Measurements from ENCODE around the gene ATXN1.
A peak's percentile ranks its signal among the peaks of the same experiment; 100 is the strongest.

ATXN1 gene

DNA sequence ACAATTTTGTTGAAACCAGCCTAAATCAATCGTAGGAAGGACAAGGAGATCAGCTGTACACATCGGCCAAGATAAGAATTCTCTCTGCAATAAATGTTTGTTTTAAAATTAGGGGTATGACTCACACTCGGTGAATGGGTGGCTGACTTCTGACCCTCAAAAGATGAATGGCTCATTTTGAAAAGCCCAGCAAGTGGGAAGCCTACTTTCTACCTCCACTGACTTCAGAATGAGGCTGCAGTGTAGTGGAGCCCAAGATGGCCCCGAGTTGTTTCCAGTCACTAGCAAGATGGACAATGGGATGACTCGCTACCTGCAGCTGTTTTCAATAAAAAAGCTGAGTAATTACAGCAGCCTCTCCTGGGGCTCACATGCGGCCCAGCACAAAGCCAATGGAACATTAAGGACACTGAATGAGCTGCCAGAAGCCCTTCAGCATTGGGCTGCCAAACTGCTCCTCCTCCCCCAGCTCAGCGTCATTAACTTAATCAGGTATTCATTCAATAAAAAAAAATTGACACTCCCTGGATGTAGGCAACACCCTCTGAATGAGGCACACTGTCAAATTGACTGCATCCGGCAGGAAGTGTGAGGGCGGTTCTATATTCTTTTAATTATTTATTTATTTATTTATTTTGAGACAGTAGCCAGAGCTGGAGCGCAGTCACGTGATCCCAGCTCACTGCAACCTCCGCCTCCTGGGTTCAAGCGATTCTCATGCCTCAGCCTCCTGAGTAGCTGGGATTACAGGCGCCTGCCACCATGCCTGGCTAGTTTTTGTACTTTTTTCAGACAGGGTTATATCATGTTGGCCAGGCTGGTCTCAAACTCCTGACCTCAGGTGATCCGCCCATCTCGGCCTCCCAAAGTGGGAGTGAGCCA, 415.6 kb downstream of the ATXN1 start:
- no peak for DNase-seq

DNA sequence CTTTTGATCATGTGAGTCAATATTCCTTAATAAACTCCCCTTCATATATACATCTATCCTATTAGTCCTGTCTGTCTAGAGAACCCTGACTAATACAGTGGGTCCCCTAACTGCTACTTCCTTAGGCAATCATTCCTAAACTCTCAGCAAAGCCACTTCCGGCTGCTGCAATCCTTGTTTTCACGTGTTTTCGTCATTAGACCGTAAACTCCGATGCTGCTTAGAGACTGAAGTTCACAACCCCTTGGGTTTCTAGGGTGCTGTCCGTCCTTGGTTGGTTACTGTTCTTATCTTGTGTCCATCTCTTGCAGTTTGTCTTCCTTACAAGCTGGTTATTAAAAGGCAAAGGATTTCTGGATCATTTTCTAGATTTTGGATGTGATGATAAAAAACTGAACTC, 416.5 kb downstream of the ATXN1 start:
- no peak for DNase-seq

DNA sequence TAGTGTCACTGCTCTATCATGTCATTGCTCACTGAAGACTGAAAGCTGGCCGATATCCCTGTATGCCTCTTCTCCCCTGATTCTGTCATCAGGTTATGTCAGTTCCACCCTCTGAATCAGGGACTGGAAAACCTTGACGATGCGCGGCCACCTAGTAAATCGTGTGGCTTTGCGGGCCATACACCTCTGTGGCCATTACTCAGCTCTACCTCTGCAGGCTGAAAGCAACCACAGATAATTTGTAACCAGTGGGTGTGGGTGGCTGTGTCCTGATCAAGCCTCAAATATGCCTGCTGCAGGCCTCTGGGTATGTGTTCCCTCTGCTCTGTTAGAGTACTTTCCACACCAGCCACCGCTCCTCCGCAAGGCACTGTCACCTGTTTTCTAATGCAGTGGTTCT, 417.7 kb downstream of the ATXN1 start:
- no peak for DNase-seq

DNA sequence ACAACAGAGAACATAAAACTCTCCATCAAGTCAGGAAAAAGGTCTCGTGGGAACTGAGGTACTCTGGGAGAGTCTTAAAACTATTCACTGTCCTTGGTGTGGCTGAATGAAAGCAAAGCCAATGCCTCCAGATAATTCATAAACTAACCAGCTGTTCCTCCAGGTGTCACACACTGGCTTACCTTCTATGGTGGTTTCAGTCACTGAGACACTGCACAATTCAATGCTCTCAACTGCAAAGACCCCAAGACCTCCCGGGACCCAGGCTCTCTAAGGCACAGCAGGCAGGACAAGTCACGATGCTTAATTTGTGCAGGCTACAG, 422.0 kb downstream of the ATXN1 start:
- DNase-seq: no peak

DNA sequence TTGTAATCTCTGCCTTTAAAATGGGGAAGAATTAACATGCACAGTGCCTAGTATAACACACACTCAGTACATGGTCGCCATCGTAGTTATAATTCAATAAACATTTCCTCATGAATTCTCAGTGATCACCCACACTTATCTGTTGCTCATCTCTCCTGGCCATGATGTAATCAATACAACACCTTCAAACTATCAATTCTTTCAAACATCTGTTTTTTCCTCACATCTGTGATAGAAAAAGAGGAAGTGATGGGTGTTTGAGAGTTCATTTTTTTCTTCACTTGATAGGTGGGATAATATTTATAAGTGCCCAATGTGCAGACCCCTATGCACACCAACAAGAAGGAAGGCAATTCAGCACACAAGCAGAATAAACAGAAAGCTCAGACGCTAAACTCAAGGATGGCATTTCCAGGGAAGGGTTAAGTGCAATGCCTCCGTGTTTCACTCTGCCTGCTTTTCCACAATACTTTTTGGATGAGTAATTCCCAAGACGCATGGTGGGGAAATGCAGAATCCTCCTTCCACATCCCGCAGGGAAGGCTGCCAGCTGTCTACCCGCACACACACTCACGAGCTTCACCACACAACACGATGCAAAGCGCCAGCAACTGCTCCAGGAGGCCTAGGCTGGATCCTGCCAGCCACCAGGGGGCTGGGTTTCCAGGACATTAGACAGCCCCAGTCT, 422.5 kb downstream of the ATXN1 start:
- no peak for DNase-seq

DNA sequence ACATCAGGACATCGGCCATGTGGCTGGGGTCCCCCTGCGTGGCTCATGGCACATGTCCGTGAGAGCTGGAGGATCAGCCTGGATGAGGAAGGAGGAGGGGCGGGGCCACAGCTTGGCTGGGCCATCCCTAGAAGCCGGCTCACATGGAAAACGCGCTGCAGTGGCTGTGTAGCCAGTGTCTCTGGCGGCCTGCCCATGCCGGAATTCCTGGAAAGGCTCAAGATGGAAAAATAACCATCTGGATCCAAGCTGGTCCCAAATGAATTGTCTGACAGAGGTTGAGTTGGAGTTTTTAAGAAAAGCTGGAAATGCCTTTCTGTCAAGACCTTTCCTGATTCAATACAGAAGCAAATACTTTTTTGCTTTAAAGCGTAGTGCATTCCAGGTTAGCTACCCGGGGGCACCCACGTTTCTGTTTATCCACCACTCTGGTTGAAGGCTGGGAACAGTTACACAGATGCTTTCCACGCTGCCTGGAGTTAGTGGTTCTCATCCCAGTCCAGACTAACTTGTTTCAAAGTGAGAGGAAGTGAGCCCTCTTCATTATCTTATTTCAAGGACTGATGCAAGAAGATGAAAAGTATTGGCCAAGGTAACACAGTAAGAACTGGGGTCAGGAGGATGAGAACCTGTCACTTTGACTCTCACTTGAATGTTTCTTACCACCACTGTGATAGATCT, 423.8 kb downstream of the ATXN1 start:
- no peak for DNase-seq

DNA sequence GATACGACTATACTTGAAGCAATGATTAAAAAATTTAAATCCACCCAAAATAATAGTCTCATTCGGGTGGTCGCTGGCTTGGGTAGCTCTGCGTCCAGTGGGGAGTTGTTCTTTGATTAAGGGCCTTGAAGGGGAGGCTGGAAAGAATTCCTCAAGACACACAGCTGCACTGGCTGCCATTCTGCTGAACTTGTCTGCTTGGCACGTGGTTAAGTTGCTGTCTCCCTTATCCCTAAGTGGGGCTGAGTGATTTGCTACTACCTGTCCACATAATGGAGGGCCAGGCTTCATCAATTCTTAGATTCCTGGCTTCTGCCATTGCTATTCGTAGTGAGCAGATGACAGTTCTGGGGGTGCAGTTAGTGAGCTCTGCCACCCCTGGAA, 424.4 kb downstream of the ATXN1 start:
- DNase-seq: no peak

DNA sequence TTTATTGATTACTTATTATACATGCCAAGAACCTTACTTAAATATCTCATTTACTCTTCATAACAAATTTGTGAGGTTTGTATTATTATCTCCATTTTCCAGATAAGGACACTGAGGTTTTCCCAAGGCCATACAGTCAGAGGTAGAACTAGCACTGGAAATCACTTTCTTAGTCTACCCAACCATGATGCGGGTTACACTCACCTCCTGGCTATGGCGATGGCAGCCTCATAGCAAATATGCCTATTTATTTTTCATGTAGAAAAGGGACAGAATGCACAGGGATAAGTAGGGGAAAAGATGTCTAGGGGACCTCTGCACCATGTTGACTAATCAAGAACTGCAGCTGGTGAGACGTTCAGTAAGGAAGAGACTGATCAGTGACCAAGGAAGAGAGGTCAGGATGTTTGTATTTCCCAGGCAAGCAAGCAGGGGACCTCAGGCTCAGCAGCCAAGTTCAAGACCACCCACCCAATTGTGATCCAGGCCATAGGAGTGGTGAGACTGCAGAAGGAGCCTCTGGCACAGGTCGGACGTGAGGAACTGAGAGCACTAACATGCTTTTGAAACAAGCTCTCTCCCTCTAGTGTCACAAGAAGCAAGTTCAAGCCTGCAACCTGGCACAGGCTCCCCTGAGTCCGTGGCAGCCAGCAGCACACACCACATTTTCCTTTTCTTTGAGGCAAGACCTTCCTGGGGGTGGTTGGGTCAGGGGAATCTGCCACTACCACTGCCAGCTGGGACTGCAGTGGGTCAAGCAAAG, 425.0 kb downstream of the ATXN1 start:
- no peak for DNase-seq

DNA sequence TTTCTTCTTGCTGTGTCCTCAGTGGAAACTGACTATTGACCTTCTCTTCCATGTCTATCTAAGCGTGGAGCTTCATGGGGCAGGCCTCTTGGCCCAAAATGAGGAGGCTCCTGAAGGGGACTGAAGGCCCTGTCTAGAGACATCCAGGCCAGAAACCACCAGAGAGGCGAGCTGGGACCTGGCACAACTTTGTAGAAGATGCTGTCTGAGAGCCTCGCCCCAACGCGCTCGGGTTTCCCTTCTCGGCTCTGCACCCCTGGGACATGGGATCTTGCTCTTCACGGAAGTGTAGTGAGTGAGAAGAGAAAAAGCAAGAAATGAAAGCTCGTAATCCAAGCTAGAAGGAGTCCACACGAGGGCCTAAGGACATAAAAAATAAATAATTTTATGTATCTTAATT, 426.1 kb downstream of the ATXN1 start:
- no peak for DNase-seq

DNA sequence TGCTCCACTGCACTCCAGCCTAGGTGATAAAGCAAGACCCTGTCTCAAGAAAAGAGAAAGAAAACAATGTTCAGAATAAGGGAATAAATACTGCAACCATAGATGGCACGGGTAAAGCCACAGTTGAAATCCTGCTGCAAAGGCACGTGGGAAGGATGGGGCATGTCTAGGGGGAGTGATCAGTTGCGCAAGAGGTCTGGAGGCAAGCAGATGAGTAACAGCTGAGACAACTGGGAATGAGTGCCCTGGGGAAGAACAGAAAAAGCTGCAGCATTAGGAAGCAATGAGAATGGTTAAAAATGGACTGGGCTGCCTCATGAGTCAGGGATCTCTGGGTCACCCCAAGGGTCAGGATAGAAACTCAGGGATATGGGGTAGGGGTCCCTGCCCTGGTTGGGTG, 426.6 kb downstream of the ATXN1 start:
- no peak for DNase-seq

DNA sequence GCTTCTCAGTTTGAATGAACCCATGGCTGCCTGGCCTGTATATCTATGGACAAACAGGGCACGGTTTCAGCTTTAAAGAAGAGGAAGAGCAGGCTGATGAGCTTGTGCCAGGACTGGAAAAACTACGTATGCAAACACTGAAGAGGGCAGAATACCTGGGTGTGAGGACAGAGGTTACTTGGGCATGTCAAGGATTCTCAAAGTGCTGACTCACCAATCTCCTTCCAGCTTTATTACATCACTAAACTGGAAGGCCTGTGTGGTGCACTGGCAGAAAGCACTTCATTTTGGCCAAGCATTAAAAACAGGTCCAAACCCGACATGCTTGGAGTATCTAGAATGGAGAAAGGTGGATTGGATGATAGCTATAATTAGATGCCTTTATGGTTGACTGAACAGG, 427.7 kb downstream of the ATXN1 start:
- DNase-seq: no peak

DNA sequence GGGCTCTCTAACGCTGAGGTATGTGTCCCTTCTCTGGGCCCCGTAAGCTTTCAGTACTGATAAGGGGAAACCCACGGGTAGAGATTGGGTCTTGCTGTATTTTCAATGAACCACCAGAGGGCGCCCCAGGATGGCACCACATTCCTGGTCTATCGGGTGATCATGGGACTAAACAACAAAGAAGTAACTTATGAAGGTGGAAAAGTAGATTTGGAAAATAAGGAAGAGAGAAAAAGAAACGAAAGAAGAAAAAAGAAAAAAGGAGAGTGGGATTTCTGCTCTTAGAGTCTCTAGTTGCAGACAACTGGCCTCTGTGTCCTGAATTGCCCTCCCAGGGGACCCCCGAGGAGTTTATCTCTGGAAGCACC, 429.1 kb downstream of the ATXN1 start:
- DNase-seq: peak; percentile 83

DNA sequence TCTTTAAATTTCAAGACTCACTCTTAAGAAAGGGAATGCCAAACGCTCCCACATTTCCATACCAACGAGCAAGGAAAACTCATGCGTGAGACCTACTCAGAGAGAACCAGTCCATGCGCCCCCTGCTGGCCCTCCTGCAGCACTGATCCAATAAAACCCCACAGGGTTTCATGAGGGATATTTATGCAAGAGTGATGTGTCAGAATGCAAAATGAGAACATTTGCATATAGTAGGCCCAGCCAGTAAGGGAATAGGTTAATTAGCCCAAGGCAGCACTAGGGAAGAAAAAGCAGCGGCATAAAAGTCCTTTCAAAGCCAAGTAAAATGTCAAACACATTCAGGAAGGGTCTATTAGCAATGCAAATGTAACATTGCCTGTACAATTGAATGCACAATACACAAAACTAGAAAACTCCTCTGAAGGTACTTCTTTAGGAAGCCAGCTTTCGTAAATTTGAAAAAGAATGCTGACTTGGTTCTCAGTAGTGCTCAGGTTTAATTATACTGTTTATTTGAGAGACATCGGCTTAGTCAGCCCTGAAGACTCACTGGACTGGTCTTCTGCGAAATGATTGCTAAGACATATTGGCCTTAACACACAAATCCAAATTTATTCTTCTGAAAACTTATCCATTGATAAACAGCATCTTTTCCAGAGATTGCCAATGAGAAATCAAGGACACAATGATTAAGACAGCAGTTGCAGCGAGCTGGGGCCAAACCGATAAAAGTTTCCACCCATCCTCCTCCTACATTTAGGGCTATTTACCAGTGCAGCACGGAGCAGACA, 429.7 kb downstream of the ATXN1 start:
- DNase-seq: peak; percentile 79

DNA sequence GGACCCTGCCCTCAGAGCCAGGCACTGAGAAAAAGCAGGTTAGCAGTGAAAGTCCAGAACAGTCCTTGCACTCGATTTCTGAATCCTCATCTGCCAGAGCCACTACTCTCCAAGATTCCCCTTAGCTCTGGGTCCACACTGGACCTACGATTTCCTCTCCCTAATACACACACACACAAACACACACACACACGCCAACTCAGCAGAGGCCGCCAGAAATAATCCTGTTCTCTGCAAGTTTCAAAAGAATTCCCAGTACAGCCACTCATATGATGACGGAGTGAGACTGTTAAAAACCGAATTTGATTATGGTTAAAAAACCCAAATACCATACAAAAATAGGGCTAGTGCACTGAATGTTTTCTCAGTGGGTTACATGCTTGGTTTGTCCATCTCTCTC, 432.0 kb downstream of the ATXN1 start:
- no peak for DNase-seq

DNA sequence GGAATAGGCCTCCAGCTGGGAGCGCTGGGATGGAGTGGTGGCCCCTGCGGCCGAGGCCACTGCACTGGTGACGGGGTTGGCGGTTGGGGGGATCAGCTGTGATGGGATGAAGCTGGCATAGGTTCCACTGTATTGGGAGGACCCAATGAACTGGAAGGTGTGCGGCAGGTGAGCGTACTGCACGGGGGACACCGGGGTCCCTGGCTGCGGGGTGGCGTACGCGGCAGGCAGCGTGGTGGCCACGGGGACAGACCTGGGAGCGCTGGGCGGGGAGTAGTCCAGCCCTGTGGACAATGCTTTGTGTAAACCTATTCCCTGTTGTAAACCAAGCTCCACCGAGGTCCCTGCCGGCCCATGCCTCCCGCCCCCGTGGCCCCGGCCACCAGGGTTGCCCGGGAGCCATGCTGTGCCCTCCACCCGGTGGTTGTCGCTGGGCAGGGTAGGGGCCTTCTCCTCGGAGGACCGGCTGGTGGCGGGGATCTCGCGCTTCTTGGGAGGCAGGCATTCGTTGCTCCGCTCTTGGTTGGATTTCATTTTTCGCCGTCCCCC, 433.4 kb downstream of the ATXN1 start:
- no peak for DNase-seq

DNA sequence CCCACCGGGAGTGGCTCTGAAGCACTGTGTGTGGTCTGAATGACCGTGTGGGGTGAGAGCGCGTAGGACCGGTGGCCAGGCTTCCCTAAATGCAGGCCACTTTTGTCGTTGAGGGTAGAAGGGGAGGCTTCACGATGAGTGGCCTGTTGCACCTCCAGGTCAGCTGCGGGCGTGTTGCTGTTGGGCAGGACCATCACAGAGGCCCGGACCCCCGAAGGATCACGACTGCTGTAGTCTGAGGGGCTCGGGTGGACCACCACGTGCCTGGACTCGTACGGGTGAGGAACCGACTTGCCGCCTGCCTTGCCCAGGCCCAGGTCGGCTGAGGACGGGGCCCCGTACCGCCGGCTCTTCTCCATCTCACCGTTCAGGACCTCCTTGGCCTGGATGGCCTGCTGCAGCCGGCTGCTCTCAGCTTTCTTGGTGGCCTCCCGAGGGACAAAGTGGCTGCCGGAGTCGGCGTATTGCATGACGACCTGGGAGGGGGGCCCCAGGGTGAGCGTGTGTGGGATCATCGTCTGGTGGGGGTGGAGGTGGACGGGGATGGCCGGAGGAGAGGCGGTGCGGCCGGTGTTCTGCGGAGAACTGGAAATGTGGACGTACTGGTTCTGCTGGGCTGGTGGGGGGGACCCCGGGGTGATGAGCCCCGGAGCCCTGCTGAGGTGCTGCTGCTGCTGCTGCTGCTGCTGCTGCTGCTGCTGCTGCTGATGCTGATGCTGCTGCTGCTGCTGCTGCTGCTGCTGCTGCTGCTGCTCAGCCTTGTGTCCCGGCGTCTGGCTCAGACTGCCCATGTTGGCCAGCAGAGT, 434.1 kb downstream of the ATXN1 start:
- DNase-seq: no peak

DNA sequence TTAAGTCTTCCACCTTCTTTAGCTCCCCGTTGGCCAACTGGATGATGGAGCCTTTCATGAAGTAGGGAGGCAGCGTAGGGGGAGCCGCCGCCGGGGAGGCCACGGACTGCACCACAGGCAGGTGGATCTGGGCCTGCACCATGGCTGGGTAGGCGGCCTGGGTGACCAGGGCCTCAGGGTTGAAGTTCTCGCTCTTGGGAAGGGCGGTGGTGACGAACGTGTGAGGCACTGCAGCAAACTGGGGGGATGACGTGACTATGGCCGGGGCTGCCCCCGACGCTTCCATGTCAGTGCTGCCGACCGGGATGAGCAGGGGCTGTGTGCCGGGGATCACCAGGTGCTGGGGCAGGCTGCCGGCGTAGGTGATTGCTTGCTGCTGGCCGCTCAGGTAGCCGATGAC, 434.7 kb downstream of the ATXN1 start:
- no peak for DNase-seq

DNA sequence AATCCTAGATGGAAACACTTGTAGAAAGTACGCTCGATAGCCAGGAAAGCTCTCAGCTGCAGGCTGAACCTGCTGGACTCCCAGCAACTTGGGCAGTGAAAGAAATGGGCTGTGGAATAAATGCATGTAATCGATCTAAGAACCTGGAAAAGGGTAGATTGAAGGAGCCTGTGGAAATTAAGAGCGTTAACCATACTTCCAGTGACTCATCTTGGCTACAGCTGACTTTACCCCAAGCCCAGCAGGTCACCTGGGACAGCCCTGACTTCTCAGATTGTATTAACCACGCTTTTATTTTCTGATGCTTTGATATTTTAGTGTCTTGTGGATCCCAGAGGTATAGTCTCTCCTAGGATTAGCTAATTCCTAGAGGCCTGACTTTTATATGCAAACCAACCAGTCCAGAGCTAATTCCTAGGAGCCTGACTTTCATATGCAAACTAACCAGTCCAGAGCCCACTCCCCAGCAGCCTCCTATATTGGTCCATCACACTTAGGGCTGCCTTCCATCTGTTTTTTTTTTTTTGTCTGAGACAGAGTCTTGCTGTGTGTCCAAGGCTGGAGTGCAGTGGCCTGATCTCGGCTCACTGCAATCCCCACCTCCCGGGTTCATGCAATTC, 436.5 kb downstream of the ATXN1 start:
- no peak for DNase-seq

DNA sequence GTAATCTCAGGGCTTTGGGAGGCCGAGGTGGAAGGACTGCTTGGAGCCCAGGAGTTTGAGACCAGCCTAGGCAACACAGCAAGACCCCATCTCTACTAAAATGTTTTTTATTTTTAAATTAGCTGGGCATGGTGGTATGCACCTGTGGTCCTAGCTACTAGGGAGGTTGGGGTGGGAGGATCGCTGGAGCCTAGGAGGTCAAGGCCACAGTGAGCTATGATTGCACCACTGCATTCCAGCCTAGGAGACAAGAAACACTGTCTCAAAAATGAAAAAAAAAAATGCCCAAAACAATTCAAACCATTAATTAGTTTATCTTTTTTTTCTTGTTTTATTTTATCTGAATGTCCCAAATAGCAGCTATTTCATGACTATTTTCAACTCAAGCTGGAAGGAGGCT, 437.1 kb downstream of the ATXN1 start:
- DNase-seq: no peak

DNA sequence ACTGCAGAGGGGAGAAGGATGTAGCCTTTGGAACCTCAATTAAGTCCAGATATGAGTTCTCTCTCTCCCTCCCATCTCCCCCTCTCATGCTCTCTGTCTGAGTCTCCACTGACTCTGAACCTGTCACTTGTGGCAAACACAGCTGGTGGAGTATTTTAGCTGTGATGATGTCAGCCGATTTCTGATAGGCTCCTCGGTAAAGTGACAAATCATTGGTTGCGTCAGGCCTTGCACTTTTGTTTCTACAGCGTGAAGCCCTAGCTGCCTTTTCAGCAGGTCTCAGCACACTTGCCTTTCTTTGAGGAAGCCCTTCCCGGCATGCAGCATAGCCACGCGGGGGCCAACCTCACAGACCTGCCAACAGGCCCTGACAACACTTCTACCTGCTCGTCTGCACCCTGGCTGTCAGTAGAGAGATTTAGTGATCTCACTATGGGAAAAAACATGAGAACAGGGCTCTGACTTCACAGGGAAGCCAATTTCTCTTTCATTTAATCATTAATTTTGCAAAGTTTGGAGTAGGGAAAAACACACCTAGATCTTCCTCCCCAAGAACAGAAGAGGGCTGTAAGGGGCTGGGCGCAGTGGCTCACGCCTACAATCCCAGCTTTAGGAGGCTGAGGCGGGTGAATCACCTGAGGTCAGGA, 438.5 kb downstream of the ATXN1 start:
- peak; percentile 84 for DNase-seq
